Ureter (tissue), 1 donor: ENCODE measurements around the gene KLK5. TPM values are rescaled to one million over a fixed set of nuclear protein-coding genes. Genes with fewer than 3 reads are reported as not detected.
"Not testable (repeated sequence)": the region's sequence is repeated elsewhere in the genome, so short reads cannot be mapped to it uniquely, and the experiment has no call there.

Experiments used
- DNase-seq: peaks from one replicate; pipeline ENCODE4 v3.0.0-alpha.2; 2020; ENCODE audit warnings: low spot score
- total RNA-seq: library from RNA; stranded (reverse); gene quantifications from one replicate; pipeline ENCODE4 v1.2.4, GENCODE V29; 2023
- donor health status: DM: yes; HTN: yes; CAD: no.

KLK5 gene, protein sequence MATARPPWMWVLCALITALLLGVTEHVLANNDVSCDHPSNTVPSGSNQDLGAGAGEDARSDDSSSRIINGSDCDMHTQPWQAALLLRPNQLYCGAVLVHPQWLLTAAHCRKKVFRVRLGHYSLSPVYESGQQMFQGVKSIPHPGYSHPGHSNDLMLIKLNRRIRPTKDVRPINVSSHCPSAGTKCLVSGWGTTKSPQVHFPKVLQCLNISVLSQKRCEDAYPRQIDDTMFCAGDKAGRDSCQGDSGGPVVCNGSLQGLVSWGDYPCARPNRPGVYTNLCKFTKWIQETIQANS
- total RNA-seq = not detected

DNA sequence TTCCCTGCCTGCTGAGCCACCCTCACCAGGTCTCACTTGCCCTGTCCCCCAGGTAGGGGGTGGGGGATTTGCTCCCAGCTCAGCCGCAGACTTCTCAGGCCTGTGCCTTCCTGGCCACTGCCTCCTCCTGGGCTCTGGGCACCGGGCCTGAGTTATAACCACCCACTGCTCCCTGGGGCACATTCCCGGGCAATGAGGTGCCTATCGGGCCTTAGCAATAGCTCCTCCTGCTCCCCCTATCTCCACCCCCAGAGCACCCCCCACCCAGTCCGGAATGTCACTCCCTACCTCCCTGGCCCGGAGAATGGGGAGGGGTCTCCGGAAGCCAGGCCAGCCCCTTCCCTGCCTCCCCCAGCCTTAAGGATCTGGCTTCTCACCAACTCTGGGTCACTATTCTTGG, at the start of gene KLK5:
KLK5 (minus strand) TSS at position 129 of the 400 bp plus-strand sequence. CDS start 381 bp downstream, outside the sequence.
- DNase-seq = no peak

DNA sequence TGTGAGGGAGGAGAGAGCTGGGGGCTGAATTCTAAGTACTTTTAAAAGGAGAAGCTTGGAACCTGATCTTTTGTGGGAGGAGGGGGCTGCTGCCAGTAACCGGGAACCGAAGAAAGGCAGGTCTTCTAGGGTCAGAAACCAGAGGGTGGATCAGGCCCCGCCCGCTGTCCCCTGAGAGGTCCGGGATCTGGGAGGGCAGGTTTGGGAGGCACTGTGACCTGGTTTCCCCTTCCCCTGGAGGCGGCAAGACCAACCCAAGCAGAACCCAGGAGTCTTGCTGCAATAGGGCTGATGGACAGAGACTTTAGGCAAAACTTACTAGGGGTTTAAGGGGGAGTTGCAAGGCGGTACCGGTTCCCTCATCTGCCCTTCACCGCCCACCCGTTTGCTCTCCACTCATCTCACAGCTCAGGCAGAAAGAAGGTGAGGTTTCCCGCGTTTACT, 49.3 kb upstream of the KLK5 start:
- DNase-seq = no peak

DNA sequence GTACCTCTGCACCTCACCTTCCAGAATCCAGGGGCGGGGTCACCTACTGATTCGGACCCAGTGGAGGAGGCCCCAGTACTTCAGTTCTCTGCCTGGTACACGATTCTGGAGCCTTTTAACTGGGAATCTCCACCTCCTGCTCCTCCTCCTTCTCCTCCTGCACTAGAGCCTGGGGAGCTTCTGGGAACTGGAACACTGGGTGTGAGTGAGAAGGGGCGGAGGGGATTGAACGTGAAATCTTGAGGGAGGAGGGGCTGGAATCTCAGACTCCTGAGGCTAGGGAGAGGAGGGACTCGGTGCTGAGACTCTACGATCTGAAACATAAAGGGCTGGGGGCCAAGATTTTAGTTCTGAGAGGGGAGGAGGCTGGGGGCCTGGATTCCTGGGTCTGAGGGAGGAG, 48.7 kb upstream of the KLK5 start, which contains the start of gene KLK8:
KLK8 (minus strand) TSS at position 90 of the 400 bp plus-strand sequence. CDS start 437 bp downstream, outside the sequence.
- DNase-seq = no peak

DNA sequence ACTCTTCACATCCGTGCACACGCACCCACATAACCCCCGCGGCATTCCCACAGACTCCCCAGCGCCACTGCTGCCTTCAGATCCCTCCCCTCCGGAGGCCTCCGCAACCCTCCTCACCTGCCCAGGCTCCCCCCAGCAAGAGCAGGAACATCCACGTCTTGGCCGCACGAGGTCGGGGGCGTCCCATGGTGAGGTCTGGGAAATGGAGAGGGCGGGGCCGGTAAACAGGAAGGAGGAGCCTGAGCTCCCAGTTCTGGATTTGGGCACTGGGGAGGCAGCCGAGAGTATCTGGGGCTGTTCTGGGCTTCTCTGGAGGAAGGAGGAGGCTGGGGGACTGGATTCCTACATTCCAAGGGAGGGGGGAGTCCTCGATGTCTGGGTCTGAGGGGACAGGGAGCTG, 48.1 kb upstream of the KLK5 start:
- DNase-seq = no peak

DNA sequence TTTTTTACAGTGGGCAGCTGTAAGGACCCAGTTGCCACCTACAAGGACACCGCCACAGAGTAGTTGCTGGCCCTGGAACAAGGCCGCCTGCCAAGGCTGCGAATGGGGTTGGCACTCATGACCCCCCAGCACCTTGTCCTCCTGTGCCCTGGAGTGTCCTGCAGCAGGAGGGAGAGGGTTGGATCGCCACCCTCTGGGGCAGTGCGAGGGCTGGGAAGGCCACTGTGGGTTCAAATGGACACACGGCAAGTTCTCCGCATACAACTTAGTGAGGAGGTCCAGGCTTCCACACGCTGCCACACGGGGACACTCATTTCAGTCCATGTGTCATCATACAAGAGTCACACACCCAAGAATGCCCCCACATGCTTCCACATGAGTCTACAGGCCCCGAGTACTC, 47.6 kb upstream of the KLK5 start:
- DNase-seq = no peak

DNA sequence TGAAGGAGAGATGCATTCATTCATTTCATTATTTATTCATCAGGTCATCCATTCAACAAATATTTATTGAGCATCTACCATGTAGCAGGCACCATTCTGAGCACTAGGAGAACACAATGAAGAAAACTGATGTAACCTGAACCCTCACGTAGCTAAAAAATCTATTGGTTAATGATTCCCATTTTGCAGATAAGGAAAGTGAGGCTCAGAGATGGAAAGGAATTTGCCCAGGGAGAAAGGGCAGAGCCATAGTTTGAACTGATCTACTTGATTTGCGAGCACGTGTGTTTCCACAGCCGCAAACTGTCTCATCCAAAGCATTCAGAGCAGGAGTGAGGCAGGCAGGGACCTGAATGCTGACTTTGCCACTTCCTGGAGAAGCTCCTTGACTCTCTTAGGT, 45.8 kb upstream of the KLK5 start:
- no peak for DNase-seq

DNA sequence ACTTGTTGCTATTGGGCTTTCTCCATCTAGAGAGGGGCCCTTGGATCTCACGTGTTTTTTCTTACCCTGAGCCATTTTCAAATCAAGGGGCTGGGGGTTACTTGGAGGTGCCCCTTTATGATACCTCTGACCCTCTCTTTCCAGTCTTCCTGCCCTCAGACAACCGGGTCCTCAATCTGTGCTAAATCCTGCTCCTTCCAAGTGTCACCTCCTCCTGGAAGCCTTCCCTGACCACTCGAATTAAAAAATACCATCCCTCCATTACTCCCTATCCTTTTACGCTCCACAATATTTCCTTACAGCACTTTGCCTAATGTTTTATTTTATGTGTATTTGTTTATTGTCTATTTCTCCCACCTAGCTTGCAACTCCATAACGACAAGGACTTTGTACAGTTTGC, 45.2 kb upstream of the KLK5 start:
- no peak for DNase-seq

DNA sequence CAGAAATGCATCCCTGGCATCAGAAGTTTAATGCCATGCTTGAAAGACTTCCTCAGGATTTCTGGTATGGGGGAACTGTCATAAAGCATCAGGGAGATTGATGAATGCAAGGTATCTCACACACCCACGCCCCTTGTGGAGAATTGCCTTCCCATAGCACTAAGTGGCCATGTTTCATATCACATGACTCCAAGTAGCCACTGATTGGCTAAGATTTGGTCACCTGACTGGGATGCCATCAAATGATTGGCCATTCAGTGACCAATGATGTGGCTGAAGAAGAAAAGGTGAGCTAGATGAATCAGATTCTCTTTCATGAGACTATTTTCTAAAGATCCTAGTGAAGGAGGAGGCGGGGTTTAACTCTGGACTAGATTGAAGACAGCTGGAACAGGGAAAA, 41.3 kb upstream of the KLK5 start:
- DNase-seq = no peak

DNA sequence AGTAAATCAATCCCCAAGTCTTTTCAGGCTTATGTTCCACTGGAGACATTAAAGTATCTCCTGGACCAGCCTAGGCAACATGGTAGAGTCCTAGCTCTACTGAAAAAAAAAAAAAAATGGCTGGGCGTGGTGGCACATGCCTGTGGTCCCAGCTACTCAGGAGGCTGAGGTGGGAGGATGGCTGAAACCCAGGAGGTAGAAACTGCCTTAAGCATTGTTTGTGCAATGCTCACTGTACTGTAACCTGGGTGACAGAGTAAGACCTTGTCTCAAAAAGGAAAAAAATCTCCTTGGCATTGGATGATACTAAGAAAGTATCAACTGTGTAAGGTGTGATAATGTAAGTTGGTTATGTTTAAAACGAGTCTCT, 39.8 kb upstream of the KLK5 start:
- no peak for DNase-seq

DNA sequence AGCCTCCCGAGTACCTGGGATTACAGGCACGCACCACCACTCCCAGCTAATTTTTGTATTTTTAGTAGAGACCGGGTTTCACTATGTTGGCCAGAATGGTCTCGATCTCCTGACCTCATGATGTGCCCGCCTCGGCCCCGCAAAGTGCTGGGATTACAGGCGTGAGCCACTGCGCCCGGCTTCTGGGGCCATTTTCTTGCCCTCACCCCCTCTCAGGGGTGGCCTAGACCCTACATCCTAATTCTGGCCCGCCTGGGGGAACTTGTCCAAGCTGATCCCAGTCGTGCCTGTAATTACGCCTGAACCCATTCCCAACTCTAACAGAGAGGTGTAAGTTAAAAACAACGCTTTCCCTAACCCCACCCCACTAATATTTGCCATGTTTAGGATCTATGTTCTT, 31.6 kb upstream of the KLK5 start:
- not testable (repeated sequence) for DNase-seq

DNA sequence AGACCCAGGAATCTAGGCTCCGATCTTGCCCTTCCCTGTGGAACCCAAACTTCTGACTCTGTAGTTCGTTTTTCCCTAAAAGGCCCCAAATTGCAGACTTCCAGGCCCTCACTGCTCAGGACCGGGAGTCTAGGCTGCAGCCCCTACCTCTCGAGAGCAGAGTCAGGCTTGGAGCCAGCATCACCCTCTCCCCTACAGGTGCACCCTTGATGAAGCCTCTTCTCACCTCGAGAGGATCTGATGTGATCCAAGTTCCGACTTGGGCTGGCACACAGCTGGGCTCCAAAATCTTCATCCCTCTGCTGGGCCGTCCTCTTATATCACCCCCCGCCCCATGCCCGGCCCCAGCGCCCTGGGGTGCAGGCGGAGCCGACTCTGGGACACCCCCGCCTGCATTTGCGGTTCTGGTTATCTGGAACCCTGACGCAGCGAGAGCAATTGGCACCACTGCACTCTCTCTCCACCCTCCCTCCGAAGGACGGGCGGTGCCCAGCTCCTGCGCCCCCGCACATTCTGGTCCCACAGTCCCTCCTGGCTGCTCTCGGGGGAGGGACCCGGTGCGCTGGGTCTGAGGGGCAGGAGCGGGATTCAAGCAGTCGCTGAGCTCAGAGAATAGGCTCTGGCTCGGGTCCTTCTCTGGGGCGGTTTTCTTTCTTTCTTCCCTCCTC, 30.9 kb upstream of the KLK5 start, which contains the start of gene KLK7:
KLK7 (minus strand) TSS at position 293 of the 668 bp plus-strand sequence. CDS start 1,518 bp downstream, outside the sequence.
- DNase-seq = no peak

DNA sequence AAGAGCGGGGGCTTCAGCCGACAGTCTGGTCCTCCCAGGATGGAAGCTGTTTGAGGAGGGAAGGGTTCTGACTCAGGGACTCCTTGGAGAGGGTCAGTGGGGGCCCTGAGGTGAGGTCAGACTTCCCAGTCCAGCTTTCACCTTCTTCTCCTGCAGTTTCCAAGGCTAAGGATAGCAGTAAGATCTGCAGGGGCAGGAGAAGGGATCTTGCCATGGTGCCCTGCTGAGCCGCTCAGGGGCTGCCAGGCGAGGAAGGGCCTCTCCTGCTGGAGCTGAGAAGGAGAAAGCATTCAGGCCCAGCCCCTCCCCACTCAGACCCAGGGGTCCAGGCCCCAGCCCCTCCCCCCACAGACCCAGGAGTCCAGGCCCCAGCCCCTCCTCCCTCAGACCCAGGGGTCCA, 29.3 kb upstream of the KLK5 start:
- DNase-seq = no peak

DNA sequence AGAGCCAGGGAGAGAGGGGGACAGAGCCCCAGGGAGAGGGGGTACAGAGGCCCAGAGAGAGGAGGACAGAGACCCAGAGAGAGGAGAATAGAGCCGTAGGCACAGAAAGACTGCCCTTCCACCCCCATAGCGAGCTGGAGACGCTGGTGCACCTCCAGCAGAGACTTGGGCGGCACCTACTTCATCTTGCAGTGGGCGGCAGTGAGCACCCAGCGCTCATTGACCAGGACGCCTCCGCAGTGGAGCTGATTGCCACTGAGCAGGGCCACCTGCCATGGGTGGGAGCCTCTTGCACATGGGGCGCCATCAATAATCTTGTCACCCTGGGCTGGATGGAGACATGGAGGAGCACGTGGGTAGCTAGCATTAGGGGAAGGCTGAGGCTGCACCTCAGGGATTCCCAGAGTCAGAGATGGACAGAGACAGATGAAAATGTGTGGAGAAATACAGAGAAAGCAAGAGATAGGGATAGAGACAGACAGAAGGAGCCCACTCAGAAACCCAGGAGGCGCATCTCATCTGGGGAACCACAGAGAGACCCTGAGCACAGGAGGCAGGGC, 28.8 kb upstream of the KLK5 start:
- DNase-seq = no peak

DNA sequence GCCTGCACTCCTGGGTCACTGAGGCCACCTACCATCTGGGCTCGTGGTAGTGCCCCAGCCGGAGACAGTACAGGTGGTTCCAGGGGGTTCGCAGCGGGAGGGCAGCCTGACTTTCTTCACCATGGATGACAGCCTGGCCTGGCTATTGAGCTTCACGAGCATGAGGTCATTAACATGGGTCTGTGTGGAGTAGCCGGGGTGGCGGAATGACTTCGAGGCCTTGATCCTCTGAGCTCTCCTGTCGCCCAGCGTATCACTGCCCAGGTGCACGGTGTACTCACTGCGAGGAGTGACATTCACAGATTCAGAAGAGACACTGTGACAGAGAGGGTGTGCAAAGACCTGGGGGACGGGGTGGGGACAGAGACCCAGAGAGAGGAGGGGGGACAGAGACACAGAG, 27.4 kb upstream of the KLK5 start:
- no peak for DNase-seq

DNA sequence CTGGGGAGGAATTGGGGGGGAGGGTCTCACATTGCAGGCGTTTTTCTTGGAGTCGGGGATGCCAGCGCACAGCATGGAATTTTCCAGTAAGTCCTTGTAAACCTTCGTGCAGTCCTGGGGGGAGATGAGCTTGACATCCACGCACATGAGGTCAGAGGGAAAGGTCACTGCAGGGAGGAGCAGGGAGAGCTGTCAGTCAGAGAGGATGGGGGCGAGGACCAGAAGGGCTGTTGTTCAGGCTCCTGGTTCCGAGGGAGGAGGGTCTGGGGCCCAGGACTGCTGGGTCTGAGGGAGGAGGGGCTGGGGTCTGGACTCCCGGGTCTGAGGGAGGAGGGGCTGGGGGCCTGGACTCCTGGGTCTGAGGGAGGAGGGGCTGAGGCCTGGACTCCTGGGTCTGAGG, 26.9 kb upstream of the KLK5 start:
- no peak for DNase-seq

DNA sequence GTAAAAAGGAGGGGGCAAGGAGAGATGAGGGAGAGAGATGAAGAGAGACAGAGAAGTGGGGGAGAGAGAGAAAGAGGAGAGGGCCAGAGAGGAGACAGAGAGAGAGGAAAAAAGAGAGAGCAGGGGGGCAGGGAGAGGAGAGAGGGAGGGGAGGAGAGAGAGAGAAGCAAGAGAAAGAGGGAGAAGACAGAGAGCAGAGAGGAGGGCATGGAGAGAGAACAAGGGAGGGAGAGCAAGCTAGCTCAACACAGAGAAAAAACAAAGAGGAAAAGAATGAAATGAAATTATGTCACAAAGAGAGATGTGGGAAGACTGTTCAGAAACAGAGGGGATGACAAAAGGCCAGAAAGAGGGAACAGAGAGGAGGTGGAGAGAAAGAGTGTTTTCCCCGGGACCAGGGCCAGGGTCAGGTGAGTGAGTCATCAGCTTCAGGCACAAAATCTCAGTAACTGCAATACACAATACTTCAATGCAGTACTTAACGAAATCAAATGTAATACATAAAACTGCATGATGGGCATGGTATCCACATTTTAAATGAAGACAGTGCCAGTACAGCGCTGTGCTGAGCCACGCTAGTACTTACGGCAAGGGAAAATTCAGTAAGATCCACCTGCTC, 26.0 kb upstream of the KLK5 start:
- no peak for DNase-seq

DNA sequence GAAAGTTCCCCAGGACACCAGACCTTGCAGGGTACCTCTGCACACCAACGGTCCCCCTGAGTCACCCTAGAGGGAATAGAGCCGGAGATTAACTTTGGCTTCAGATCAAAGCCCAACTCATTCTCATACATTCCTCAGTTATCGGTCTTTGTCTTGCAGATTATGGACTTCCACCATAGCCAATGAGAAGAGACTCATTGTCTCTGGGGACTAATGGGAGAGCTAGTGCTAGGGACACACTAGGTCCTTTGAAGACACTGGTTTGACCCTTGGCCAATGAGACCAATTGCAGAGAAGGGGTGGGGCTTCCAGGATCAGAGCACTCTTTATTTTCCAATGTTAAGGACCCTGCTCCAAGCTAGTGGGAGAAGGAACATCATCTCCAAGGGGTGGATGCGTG, 24.8 kb upstream of the KLK5 start:
- DNase-seq = no peak

DNA sequence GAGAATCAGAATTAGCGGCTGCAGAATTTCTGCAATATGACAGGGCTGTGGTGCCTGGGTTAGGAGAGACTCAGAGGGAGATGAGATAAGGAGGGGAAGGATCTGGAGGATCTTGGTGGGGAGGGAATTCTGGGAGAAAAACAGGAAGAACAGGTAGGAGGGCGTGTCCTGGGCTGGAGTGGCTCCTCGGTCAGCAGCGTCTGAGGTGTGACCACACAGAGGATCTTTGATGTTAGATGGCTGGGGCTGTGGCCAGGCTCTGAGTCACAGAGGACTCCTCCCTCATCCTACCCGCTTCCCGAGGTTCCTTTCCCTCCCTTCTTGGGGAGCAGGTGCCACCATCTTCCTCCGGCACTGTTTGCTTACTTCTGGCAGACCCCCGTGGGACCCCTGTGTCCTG, 22.9 kb upstream of the KLK5 start:
- DNase-seq = no peak

DNA sequence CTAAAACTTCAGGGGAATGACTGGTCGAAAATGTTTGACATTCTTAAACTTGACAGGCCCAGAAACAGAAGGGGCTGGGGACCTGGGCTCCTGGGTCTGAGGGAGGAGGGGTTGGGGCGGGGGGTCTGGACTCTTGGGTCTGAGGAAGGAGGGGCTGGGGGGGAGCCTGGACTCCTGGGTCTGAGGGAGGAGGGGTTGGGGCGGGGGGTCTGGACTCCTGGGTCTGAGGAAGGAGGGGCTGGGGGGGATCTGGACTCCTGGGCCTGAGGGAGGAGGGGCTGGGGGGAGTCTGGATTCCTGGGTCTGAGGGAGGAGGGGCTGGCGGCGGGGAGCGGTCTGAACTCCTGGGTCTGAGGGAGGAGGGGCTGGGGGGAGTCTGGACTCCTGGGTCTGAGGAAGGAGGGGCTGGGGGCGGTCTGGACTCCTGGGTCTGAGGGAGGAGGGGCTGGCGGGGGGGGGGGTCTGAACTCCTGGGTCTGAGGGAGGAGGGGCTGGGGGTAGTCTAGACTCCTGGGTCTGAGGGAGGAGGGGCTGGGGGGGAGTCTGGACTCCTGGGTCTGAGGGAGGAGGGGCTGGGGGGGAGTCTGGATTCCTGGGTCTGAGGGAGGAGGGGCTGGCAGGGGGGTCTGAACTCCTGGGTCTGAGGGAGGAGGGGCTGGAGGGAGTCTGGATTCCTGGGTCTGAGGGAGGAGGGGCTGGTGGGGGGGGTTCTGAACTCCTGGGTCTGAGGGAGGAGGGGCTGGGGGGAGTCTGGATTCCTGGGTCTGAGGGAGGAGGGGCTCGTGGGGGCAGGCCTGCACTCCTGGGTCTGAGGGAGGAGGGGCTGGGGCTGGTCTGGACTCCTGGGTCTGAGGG, 22.1 kb upstream of the KLK5 start:
- no peak for DNase-seq

DNA sequence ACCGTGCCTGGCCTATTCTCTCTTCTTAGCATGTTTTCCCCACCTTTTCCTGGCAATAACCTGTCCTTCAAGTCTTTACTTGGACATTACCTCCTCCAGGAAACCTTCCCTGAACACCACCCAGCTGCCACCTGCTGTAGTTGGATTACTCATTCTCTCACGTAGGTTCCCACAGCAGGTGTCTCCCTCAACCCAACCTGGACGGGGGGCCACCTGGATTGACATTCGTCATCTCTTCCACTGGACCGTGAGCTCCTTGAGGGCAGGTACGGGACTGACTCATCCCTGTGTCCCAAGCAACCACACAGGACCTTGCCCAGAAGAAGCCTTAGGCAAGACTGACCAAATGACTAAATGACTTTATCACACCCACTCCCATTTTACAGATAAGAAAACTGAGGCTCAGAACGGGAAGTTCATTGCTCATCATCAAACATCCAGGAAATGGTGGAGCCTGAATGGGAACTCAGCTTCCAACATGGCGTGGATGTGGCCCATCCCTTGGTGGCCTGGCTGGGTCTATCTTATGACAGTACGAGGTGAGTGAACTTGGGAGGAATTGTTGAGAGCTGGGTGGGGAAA, 20.0 kb upstream of the KLK5 start:
- DNase-seq = no peak

DNA sequence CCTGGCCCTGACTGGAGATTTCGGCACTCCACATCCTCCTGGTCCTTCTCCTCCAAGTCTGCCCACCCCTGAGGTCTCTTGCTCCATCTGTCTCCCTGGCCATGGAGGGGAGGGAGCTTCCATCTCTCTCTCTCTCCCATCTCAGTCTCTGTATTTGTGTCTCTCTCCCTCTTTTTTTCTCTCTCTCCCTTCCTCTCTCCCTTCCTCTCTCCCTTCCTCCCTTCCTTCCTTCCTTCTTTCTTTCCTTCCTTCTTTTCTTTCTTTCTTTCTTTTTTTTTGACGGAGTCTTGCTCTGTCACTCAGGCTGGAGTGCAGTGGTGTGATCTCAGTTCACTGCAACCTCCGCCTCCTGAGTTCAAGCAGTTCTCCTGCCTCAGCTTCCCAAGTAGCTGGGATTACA, 17.0 kb upstream of the KLK5 start:
- not testable (repeated sequence) for DNase-seq
